K562 (cell line): Measurements from ENCODE around the gene IQCN. TPM values are rescaled to one million over a fixed set of nuclear protein-coding genes. Genes with fewer than 3 reads are reported as not detected.

Experiments
- ADNP ChIP-seq: fragments of 200-800 bp; sonication (Bioruptor generic); IDR thresholded peaks from 2 replicates; pipeline ENCODE4 v1.6.1; 2016; ENCODE audit warnings: missing genetic modification characterization, missing compliant biosample characterization
- BACH1 ChIP-seq: fragments of 200-800 bp; sonication (Bioruptor generic); IDR thresholded peaks from 2 replicates; pipeline ENCODE4 v1.6.1; 2016; ENCODE audit warnings: missing genetic modification characterization, missing compliant biosample characterization
- CCNT2 ChIP-seq: IDR thresholded peaks from 2 replicates; pipeline ENCODE4 v1.6.1; 2011; ENCODE audit warnings: borderline replicate concordance, low read depth, mild to moderate bottlenecking, moderate library complexity, mixed read lengths, low read length; ENCODE audit not compliant: insufficient read length; ENCODE audit errors: extremely low read depth
- CHCHD3 ChIP-seq: fragments of 250-450 bp; sonication (Bioruptor Pico); IDR thresholded peaks from 2 replicates; pipeline ENCODE4 v2.1.2; 2022; ENCODE audit warnings: mild to moderate bottlenecking
- ELK3 ChIP-seq: fragments of 450-650 bp; formaldehyde crosslinking; IDR thresholded peaks from 2 replicates; pipeline ENCODE4 v1.4.0; 2020; ENCODE audit warnings: mild to moderate bottlenecking
- EZH2 ChIP-seq: IDR thresholded peaks from 2 replicates; pipeline ENCODE4 v1.6.1; 2012; ENCODE audit warnings: low read depth, mild to moderate bottlenecking, inconsistent platforms, low read length, borderline replicate concordance
- GTF2E2 ChIP-seq: fragments of 200-800 bp; sonication (Bioruptor generic); IDR thresholded peaks from 2 replicates; pipeline ENCODE4 v1.6.1; 2016; ENCODE audit warnings: missing genetic modification characterization, missing compliant biosample characterization
- GTF3C2 ChIP-seq: IDR thresholded peaks from 3 replicates; pipeline ENCODE4 v1.6.1; 2011; ENCODE audit warnings: borderline replicate concordance, mild to moderate bottlenecking, moderate library complexity; ENCODE audit not compliant: insufficient read length; ENCODE audit errors: extremely low read depth
- KAT8 ChIP-seq: fragments of 450-650 bp; IDR thresholded peaks from 2 replicates; pipeline ENCODE4 v1.6.1; 2016; ENCODE audit warnings: low read depth, mild to moderate bottlenecking
- NCOA1 ChIP-seq: fragments of 450-650 bp; IDR thresholded peaks from 2 replicates; pipeline ENCODE4 v1.6.1; 2016; ENCODE audit warnings: low read depth
- NFXL1 ChIP-seq: fragments of 450-650 bp; formaldehyde crosslinking; IDR thresholded peaks from 2 replicates; pipeline ENCODE4 v1.4.0; 2021; ENCODE audit warnings: mild to moderate bottlenecking
- PHTF2 ChIP-seq: fragments of 250-450 bp; sonication (Bioruptor Pico); IDR thresholded peaks from 2 replicates; pipeline ENCODE4 v1.5.0; 2021; ENCODE audit warnings: mild to moderate bottlenecking
- POLR3G ChIP-seq: IDR thresholded peaks from 2 replicates; pipeline ENCODE4 v1.6.1; 2011; ENCODE audit not compliant: insufficient read length, insufficient replicate concordance; ENCODE audit errors: extremely low read depth
- SOX6 ChIP-seq: fragments of 450-650 bp; IDR thresholded peaks from 2 replicates; pipeline ENCODE4 v1.6.1; 2014; ENCODE audit warnings: mild to moderate bottlenecking
- TEAD4 ChIP-seq, 2 experiments: sonication (generic) in 1 of 2; formaldehyde crosslinking in 1 of 2; IDR thresholded peaks; 2 replicates each; pipeline versions ENCODE4 v1.6.1 to v1.8.0; 2012 to 2022; ENCODE audit warnings: borderline replicate concordance in 1 of 2, inconsistent platforms in 1 of 2, low read length in 1 of 2, mild to moderate bottlenecking in 1 of 2, missing genetic modification reagents in 1 of 2
- THAP12 ChIP-seq: fragments of 250-450 bp; sonication (Bioruptor Pico); IDR thresholded peaks from 2 replicates; pipeline ENCODE4 v1.9.0; 2021; ENCODE audit warnings: mild to moderate bottlenecking, inconsistent platforms
- ZNF184 ChIP-seq: sonication (generic); formaldehyde crosslinking; IDR thresholded peaks from 2 replicates; pipeline ENCODE4 v1.5.0; 2020; ENCODE audit warnings: missing genetic modification reagents
- ZNF431 ChIP-seq: sonication (generic); formaldehyde crosslinking; IDR thresholded peaks from 2 replicates; pipeline ENCODE4 v1.8.0; 2022; ENCODE audit warnings: mild to moderate bottlenecking, missing genetic modification reagents
- ZNF507 ChIP-seq: conservative IDR thresholded peaks from 2 replicates; pipeline ENCODE4 v1.6.1; 2017; ENCODE audit warnings: missing genetic modification characterization, missing compliant biosample characterization
- ZNF764 ChIP-seq: fragments of 250-450 bp; sonication (Bioruptor Pico); IDR thresholded peaks from 2 replicates; pipeline ENCODE4 v1.4.0; 2020; ENCODE audit warnings: low read depth, mild to moderate bottlenecking, moderate library complexity
- polyA plus RNA-seq, 8 experiments: library from polyadenylated mRNA; depleted of rRNA in 4 of 8; stranded (reverse) in 5 of 8; unstranded in 3 of 8; fragments of >200 nt; fragmentation: Nextera tagmentation in 2 of 8; fragmentation: Illumina TruSeq in 1 of 8; extraction: Ambion mirVana in 2 of 8; extraction: Trizol in 1 of 8; gene quantifications; 2 replicates each; pipeline versions ENCODE4 v1.2.1 to v1.2.3, GENCODE V29; 2011 to 2014; ENCODE audit warnings: inconsistent platforms in 1 of 8, missing spikeins in 1 of 8
- total RNA-seq, 7 experiments: library from RNA; depleted of rRNA in 6 of 7; stranded (reverse); fragments of >200 nt in 6 of 7; fragmentation: Illumina TruSeq in 2 of 7; extraction: Trizol in 2 of 7; gene quantifications; 2 replicates each; pipeline versions ENCODE4 v1.2.1 to v1.2.3, GENCODE V29; 2011 to 2021; ENCODE audit warnings: low replicate concordance in 1 of 7

The IQCN gene
- total and polyA plus RNA-seq, 9 of the 15 experiments (the other 6 are each of a cell fraction or from before 2014, with no cell fraction given) = 0.01 to 0.07 (median 0.04) TPM; not detected in 3

- peak; percentile 71 for TF ChIP-seq CCNT2
- TF ChIP-seq KAT8 = no peak
- no peak for TF ChIP-seq EZH2
- TF ChIP-seq GTF3C2 = no peak
- TF ChIP-seq NFXL1 (CRISPR knock-in tag) = no peak
- no peak for TF ChIP-seq POLR3G
- TF ChIP-seq GTF2E2 (tag) = peak; percentile 58; the same call in 1 of the 2 replicates
- TF ChIP-seq ZNF431 (CRISPR knock-in tag) = no peak; the same call in 1 of the 2 replicates
- TF ChIP-seq THAP12 = peak; percentile 13; the same call in 1 of the 2 replicates
- no peak for TF ChIP-seq PHTF2
- TF ChIP-seq CHCHD3 (CRISPR knock-in tag) = 0 out of 2 replicates have a peak, but pooled peaks have one; percentile 54
- TF ChIP-seq TEAD4 (IDR thresholded peaks at IDR 0.05; ENCODE audit: low read length) = no peak
- TF ChIP-seq TEAD4 (CRISPR knock-in tag; IDR thresholded peaks at IDR 0.05; ENCODE audit: borderline replicate concordance) = no peak
- no peak for TF ChIP-seq ZNF184 (CRISPR knock-in tag)
- TF ChIP-seq ZNF507 (tag) = no peak
- TF ChIP-seq ZNF764 (CRISPR knock-in tag) = no peak
- peak; percentile 32; the same call in 1 of the 2 replicates for TF ChIP-seq SOX6
- TF ChIP-seq BACH1 = no peak; the same call in 1 of the 2 replicates
- TF ChIP-seq ADNP = no peak
- TF ChIP-seq ELK3 (CRISPR knock-in tag) = no peak
- TF ChIP-seq NCOA1 = no peak; the same call in none of the 2 replicates
These were observed 5.4 kb upstream of the IQCN start (continued) for GRCh38 chr19:18279516-18280246.
